Measurements from ENCODE around the gene HIF1AN. TPM values are rescaled to one million over a fixed set of nuclear protein-coding genes. Genes with fewer than 3 reads are reported as not detected.
A peak's percentile ranks its signal among the peaks of the same experiment; 100 is the strongest.

HIF1AN gene
- total and polyA plus RNA-seq, 10 donors = 3.0 to 48.2 (median 25.3) TPM

- Histone ChIP-seq H3K27ac (peak within 1 kb of the TSS; percentile 68 to 88 (median 84)), H3K27me3 (replicated peaks in 1 of 7) (no peaks in the 10 kb centered on the region), H3K4me3 (peak within 1 kb of the TSS; percentile 80 to 98 (median 86)), H3K9me3 (no peaks in the 10 kb centered on the region), H3K36me3 (peaks cover 0 to 28% (median 25%) of the 10 kb centered on the region in 6 donors), H3K4me1 (peaks cover 15 to 45% (median 30%) of the 10 kb centered on the region in 6 donors)
- WGBS, 5 donors = 1 to 2% (median 1%) methylated on average over 35 to 43 of the region's 43 CpGs
- intact Hi-C loops (cut with DNase I; ENCODE audit: low total_unique reads) = no loop called here
- peak; percentile 95 for DNase-seq
- TF ChIP-seq POLR2AphosphoS5 (IDR thresholded peaks at IDR 0.05) (peak; percentile 87 to 91 (median 91)), CTCF (IDR thresholded peaks at IDR 0.05 in 8 of 11, conservative IDR thresholded peaks at IDR 0.05 in 3 of 11) (no peak), POLR2A (IDR thresholded peaks at IDR 0.05) (no peak)
Observed at GRCh38 chr10:100529475-100530298, 6.1 kb upstream of the HIF1AN start, which contains the start of gene NDUFB8. TSS of gene NDUFB8 (minus strand) at chr10:100529871. CDS start at chr10:100529851, 20 bp downstream.

- Histone ChIP-seq H3K36me3 (peaks cover 0 to 7% (median 7%) of the 10 kb centered on the region in 6 donors), H3K4me1 (peaks cover 22 to 53% (median 46%) of the 10 kb centered on the region in 6 donors), H3K27me3 (replicated peaks in 1 of 7) (no peaks in the 10 kb centered on the region), H3K4me3 (no peak overlapping the region), H3K9me3 (no peaks in the 10 kb centered on the region), H3K27ac (no peak overlapping the region)
- intact Hi-C loops (cut with DNase I; ENCODE audit: low total_unique reads) = no loop called here
- DNase-seq = no peak
- no peak for TF ChIP-seq POLR2A (IDR thresholded peaks at IDR 0.05)
- TF ChIP-seq CTCF (IDR thresholded peaks at IDR 0.05 in 8 of 11, conservative IDR thresholded peaks at IDR 0.05 in 3 of 11) = no peak
- no peak for TF ChIP-seq POLR2AphosphoS5 (IDR thresholded peaks at IDR 0.05)
Observed at GRCh38 chr10:100531761-100532160, 4.0 kb upstream of the HIF1AN start.

GRCh38 chr10:100534726-100535125 lies 1.0 kb upstream of the HIF1AN start:
- intact Hi-C loops (cut with DNase I; ENCODE audit: low total_unique reads) = no loop called here

More at GRCh38 chr10:100534726-100535125, 1.0 kb upstream of the HIF1AN start:
- TF ChIP-seq POLR2A (IDR thresholded peaks at IDR 0.05) = no peak
- no peak for TF ChIP-seq CTCF (IDR thresholded peaks at IDR 0.05 in 8 of 11, conservative IDR thresholded peaks at IDR 0.05 in 3 of 11)
- TF ChIP-seq POLR2AphosphoS5 (IDR thresholded peaks at IDR 0.05) = no peak
- peaks cover 0 to 29% (median 18%) of the 10 kb centered on the region in 6 donors for H3K36me3 ChIP-seq
- peak overlapping the region in 1 of 8 donors; percentile 95 for H3K4me3 ChIP-seq
- H3K9me3 ChIP-seq = no peaks in the 10 kb centered on the region
- H3K4me1 ChIP-seq = peaks cover 15 to 59% (median 43%) of the 10 kb centered on the region in 6 donors
- no peak for DNase-seq
- 66 to 94% (median 91%) methylated on average over 2 of the region's 2 CpGs for WGBS, 5 donors
- no peaks in the 10 kb centered on the region for H3K27me3 ChIP-seq (replicated peaks in 1 of 7)
- no peak overlapping the region for H3K27ac ChIP-seq
